Measurements from ENCODE around the gene TRIP4.

DNA sequence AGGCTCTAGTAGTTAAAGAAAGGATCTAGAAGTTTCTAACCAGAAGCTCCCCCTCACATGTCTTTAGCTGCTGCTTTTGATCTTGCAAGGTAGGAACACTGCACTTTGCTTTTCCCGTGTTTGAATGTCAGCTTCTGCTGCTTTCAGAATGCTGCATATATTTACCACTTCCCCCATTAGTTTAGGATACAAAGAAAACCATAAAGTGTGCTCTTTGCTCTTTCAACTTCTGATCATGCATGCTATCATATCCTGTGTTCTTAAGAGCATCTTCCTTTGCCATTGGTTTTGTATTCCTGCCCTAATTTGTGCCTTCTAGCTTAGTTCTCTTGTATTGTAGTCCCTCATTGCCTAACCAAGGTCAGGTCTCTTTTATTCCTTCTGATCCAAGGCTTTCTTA lies 116.0 kb downstream of the TRIP4 start:
- TF ChIP-seq POLR2A (IDR thresholded peaks at IDR 0.05) (no peak), CTCF (IDR thresholded peaks at IDR 0.05) (no peak)

Data from adrenal gland (tissue), 5 donors.